Measurements from ENCODE around the gene HDGFL3. TPM values are rescaled to one million over a fixed set of nuclear protein-coding genes. Genes with fewer than 3 reads are reported as not detected.

HDGFL3 gene
- total RNA-seq, 5 donors from 2014 or later (not counting 1 experiment from before 2014, with no cell fraction given), result 3.7 to 13.4 (median 9.9) TPM

- Histone ChIP-seq H3K4me3 (ENCODE audit: control insufficient read depth in 1 of 2, extremely low read depth in 1 of 2, low read length in 1 of 2) (no peak overlapping the region), H3K27ac (ENCODE audit: low read length) (no peak overlapping the region), H3K4me1 (ENCODE audit: control insufficient read depth in 1 of 2, extremely low read depth in 1 of 2, insufficient read depth in 2 of 2, low read length in 2 of 2) (peaks cover 0 to 14% of the 10 kb centered on the region in 2 experiments), H3K36me3 (ENCODE audit: control insufficient read depth in 2 of 2, extremely low read depth in 1 of 2, insufficient read depth in 1 of 2, low read length in 1 of 2) (no peaks in the 10 kb centered on the region), H3K27me3 (replicated peaks in 1 of 2; ENCODE audit: control insufficient read depth in 2 of 2, extremely low read depth in 1 of 2, insufficient read depth in 2 of 2, low read length in 1 of 2) (peaks cover 0 to 45% of the 10 kb centered on the region in 2 experiments), H3K9me3 (no peaks in the 10 kb centered on the region)
- no peak for DNase-seq
- Mint-ChIP-seq H3K27me3 (peaks cover 43 to 44% of the 10 kb centered on the region in 2 donors), H3K36me3 (no peaks in the 10 kb centered on the region), H3K4me1 (peaks cover 14 to 23% (median 20%) of the 10 kb centered on the region in 3 donors), H3K27ac (no peak overlapping the region), H3K9me3 (no peaks in the 10 kb centered on the region), H3K4me3 (no peak overlapping the region)
- no CpG with 5 or more reads among the region's 3 CpGs for WGBS (ENCODE audit: insufficient coverage)
- ChIA-PET POLR2A (no interaction called here), CTCF (no interaction called here)
- ATAC-seq (replicated peaks in 1 of 4), result no peak
These were observed 97.2 kb downstream of the HDGFL3 start for GRCh38 chr15:83110381-83110780.

DNA sequence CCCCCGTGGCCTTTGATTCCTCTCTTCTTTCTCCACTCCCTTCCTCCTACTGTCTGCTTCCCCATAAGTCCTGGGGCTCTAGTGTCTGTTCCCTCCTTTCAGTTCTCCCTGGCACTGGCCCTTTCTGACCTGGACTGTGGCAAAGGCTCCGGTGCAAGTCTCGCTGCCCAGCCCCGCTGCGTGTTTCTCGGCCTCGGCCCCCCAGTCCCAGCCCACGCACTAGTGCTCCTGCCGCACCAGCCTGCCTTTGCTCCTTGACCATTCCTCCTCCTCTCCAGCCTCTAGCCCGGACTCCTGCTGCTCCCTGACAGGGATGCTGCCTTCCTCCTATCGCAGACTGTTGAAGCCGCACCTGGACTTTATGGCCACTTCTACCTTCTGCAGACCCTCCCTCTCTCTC lies 98.1 kb downstream of the HDGFL3 start:
- H3K4me1 ChIP-seq (ENCODE audit: control insufficient read depth in 1 of 2, extremely low read depth in 1 of 2, insufficient read depth in 2 of 2, low read length in 2 of 2), result peaks cover 0 to 14% of the 10 kb centered on the region in 2 experiments
- Mint-ChIP-seq H3K27ac (no peak overlapping the region), H3K36me3 (no peaks in the 10 kb centered on the region), H3K27me3 (peaks cover 48 to 49% of the 10 kb centered on the region in 2 donors), H3K4me1 (peaks cover 14 to 24% (median 20%) of the 10 kb centered on the region in 3 donors), H3K4me3 (peak overlapping the region in 1 of 3 donors; percentile 80), H3K9me3 (no peaks in the 10 kb centered on the region)
- no peaks in the 10 kb centered on the region for H3K9me3 ChIP-seq
- H3K27me3 ChIP-seq (replicated peaks in 1 of 2; ENCODE audit: control insufficient read depth in 2 of 2, extremely low read depth in 1 of 2, insufficient read depth in 2 of 2, low read length in 1 of 2), result peaks cover 0 to 50% of the 10 kb centered on the region in 2 experiments
- CTCF ChIA-PET, result no interaction called here
- POLR2A ChIA-PET, result no interaction called here
- DNase-seq, result no peak
- no peak overlapping the region for H3K4me3 ChIP-seq (ENCODE audit: control insufficient read depth in 1 of 2, extremely low read depth in 1 of 2, low read length in 1 of 2)
- no peaks in the 10 kb centered on the region for H3K36me3 ChIP-seq (ENCODE audit: control insufficient read depth in 2 of 2, extremely low read depth in 1 of 2, insufficient read depth in 1 of 2, low read length in 1 of 2)
- WGBS (ENCODE audit: insufficient coverage), result 83% methylated on average over 12 of the region's 12 CpGs
- ATAC-seq (replicated peaks in 1 of 4), result no peak
- no peak overlapping the region for H3K27ac ChIP-seq (ENCODE audit: low read length)

GRCh38 chr15:83108266-83109219 lies 99.1 kb downstream of the HDGFL3 start:
- ChIA-PET CTCF (no interaction called here), POLR2A (no interaction called here)
- Mint-ChIP-seq H3K4me3 (peak overlapping the region; percentile 63 to 81 (median 80)), H3K4me1 (peaks cover 14 to 24% (median 20%) of the 10 kb centered on the region in 3 donors), H3K27ac (peak overlapping the region in 1 of 2 donors; percentile 30), H3K9me3 (no peaks in the 10 kb centered on the region), H3K27me3 (peaks cover 57 to 58% of the 10 kb centered on the region in 2 donors), H3K36me3 (no peaks in the 10 kb centered on the region)
- DNase-seq (peak in 12 of 35 experiments; percentile 6 to 51 (median 12)), ATAC-seq (replicated peaks in 1 of 4) (peak; percentile 38 to 69 (median 48))
- Histone ChIP-seq H3K4me1 (ENCODE audit: control insufficient read depth in 1 of 2, extremely low read depth in 1 of 2, insufficient read depth in 2 of 2, low read length in 2 of 2) (peaks cover 0 to 14% of the 10 kb centered on the region in 2 experiments), H3K4me3 (ENCODE audit: control insufficient read depth in 1 of 2, extremely low read depth in 1 of 2, low read length in 1 of 2) (peak overlapping the region; percentile 18 to 66), H3K9me3 (no peaks in the 10 kb centered on the region), H3K36me3 (ENCODE audit: control insufficient read depth in 2 of 2, extremely low read depth in 1 of 2, insufficient read depth in 1 of 2, low read length in 1 of 2) (no peaks in the 10 kb centered on the region), H3K27me3 (replicated peaks in 1 of 2; ENCODE audit: control insufficient read depth in 2 of 2, extremely low read depth in 1 of 2, insufficient read depth in 2 of 2, low read length in 1 of 2) (peaks cover 0 to 54% of the 10 kb centered on the region in 2 experiments), H3K27ac (ENCODE audit: low read length) (no peak overlapping the region)
- WGBS (ENCODE audit: insufficient coverage), result 15% methylated on average over 13 of the region's 21 CpGs

DNA sequence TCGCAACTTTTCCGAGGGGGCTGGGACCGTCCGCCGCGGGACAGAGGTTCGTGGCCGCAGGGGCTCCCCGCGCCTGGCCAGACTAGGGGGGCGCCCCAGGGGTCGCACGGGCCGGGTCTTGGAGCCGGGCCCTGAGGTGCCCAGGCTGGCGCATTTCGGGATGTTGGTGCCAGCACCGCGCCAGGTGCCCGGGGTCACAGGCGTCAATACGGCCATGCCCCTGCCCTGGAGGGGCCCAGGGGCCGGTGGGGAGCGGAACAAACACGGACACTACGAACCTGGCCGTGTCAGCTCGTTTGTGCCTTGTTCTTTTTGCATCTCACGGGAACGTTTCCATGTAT lies 99.8 kb downstream of the HDGFL3 start:
- ATAC-seq (replicated peaks in 1 of 4), result peak in 1 of 4 experiments; percentile 39
- WGBS (ENCODE audit: insufficient coverage), result 4% methylated on average over 26 of the region's 30 CpGs
- Histone ChIP-seq H3K9me3 (no peaks in the 10 kb centered on the region), H3K27me3 (replicated peaks in 1 of 2; ENCODE audit: control insufficient read depth in 2 of 2, extremely low read depth in 1 of 2, insufficient read depth in 2 of 2, low read length in 1 of 2) (peaks cover 0 to 58% of the 10 kb centered on the region in 2 experiments), H3K4me1 (ENCODE audit: control insufficient read depth in 1 of 2, extremely low read depth in 1 of 2, insufficient read depth in 2 of 2, low read length in 2 of 2) (peaks cover 0 to 14% of the 10 kb centered on the region in 2 experiments), H3K36me3 (ENCODE audit: control insufficient read depth in 2 of 2, extremely low read depth in 1 of 2, insufficient read depth in 1 of 2, low read length in 1 of 2) (no peaks in the 10 kb centered on the region), H3K4me3 (ENCODE audit: control insufficient read depth in 1 of 2, extremely low read depth in 1 of 2, low read length in 1 of 2) (peak overlapping the region; percentile 18 to 66), H3K27ac (ENCODE audit: low read length) (no peak overlapping the region)
- Mint-ChIP-seq H3K4me3 (peak overlapping the region; percentile 63 to 81 (median 80)), H3K27ac (peak overlapping the region in 1 of 2 donors; percentile 30), H3K4me1 (peaks cover 14 to 24% (median 20%) of the 10 kb centered on the region in 3 donors), H3K36me3 (no peaks in the 10 kb centered on the region), H3K27me3 (peaks cover 58% of the 10 kb centered on the region in 2 donors), H3K9me3 (no peaks in the 10 kb centered on the region)
- POLR2A ChIA-PET, result no interaction called here
- CTCF ChIA-PET, result no interaction called here
- no peak for DNase-seq

DNA sequence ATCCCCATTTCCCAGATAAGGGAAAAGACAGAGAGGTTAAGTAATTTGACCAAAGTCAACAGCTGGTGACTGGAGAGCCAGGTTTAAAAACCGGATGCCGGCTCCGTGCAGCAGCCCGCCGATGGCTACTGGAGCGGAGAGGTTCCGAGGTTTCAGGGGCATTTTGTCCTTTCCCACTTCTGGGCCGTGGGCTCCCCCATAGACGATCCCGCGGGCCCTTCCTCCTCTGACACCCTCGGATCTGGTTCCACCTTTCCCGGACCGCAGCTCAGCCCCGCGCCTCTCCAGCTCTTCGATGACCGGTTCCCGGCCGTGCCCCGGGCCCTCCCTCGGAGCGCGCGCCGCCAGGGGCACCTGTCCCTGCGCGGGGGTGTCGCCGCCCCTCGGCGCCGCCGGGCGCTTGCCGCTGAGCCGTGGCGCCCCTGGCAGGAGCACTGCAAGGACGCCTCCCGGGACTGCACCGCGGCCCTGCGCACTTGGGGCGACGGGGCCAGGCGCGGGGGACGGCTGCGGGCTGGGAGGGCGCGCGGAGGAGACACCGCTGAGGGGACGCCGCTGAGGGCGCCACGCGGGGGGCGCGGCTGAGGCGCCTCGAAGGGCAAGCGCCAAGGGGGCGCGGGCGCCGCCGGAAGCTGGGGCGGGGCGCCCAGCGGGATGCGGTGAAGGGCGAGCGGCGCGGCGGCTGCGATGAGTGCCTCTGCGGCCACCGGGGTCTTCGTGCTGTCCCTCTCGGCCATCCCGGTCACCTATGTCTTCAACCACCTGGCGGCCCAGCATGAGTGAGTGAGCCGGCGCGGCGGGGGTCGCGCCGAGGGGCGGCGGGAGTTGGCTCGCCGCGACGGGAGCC lies 100.4 kb downstream of the HDGFL3 start, which contains the start of gene TM6SF1:
TSS of gene TM6SF1 (plus strand) at position 652 of the 847 bp plus-strand sequence. CDS start at position 688, 36 bp downstream.
- Histone ChIP-seq H3K9me3 (no peaks in the 10 kb centered on the region), H3K4me3 (ENCODE audit: control insufficient read depth in 1 of 2, extremely low read depth in 1 of 2, low read length in 1 of 2) (peak within 1 kb of the TSS; percentile 18 to 66), H3K27ac (ENCODE audit: low read length) (no peak within 1 kb of the TSS), H3K36me3 (ENCODE audit: control insufficient read depth in 2 of 2, extremely low read depth in 1 of 2, insufficient read depth in 1 of 2, low read length in 1 of 2) (no peaks in the 10 kb centered on the region), H3K27me3 (replicated peaks in 1 of 2; ENCODE audit: control insufficient read depth in 2 of 2, extremely low read depth in 1 of 2, insufficient read depth in 2 of 2, low read length in 1 of 2) (peaks cover 0 to 58% of the 10 kb centered on the region in 2 experiments), H3K4me1 (ENCODE audit: control insufficient read depth in 1 of 2, extremely low read depth in 1 of 2, insufficient read depth in 2 of 2, low read length in 2 of 2) (peaks cover 0 to 14% of the 10 kb centered on the region in 2 experiments)
- ChIA-PET POLR2A (no interaction called here), CTCF (no interaction called here)
- H3K9me3 Mint-ChIP-seq, result no peaks in the 10 kb centered on the region
- DNase-seq, result peak in 8 of 35 experiments; percentile 1 to 17 (median 7)
- WGBS (ENCODE audit: insufficient coverage), result 2% methylated on average over 97 of the region's 97 CpGs
- peak within 1 kb of the TSS in 1 of 2 donors; percentile 30 for H3K27ac Mint-ChIP-seq
- H3K36me3 Mint-ChIP-seq, result no peaks in the 10 kb centered on the region
- ATAC-seq (replicated peaks in 1 of 4), result peak; percentile 42 to 69 (median 62)
- peak within 1 kb of the TSS; percentile 66 to 81 (median 80) for H3K4me3 Mint-ChIP-seq
- peaks cover 57 to 58% of the 10 kb centered on the region in 2 donors for H3K27me3 Mint-ChIP-seq
- H3K4me1 Mint-ChIP-seq, result peaks cover 14 to 24% (median 20%) of the 10 kb centered on the region in 3 donors

- ChIA-PET CTCF (no interaction called here), POLR2A (no interaction called here)
- Mint-ChIP-seq H3K9me3 (no peaks in the 10 kb centered on the region), H3K4me3 (peak overlapping the region in 2 of 3 donors; percentile 1 to 50), H3K27ac (no peak overlapping the region), H3K36me3 (no peaks in the 10 kb centered on the region), H3K27me3 (peaks cover 48 to 58% of the 10 kb centered on the region in 2 donors), H3K4me1 (peaks cover 14 to 24% (median 20%) of the 10 kb centered on the region in 3 donors)
- ATAC-seq (replicated peaks in 1 of 4) (no peak), DNase-seq (no peak)
- Histone ChIP-seq H3K36me3 (ENCODE audit: control insufficient read depth in 2 of 2, extremely low read depth in 1 of 2, insufficient read depth in 1 of 2, low read length in 1 of 2) (no peaks in the 10 kb centered on the region), H3K4me1 (ENCODE audit: control insufficient read depth in 1 of 2, extremely low read depth in 1 of 2, insufficient read depth in 2 of 2, low read length in 2 of 2) (peaks cover 0 to 14% of the 10 kb centered on the region in 2 experiments), H3K27me3 (replicated peaks in 1 of 2; ENCODE audit: control insufficient read depth in 2 of 2, extremely low read depth in 1 of 2, insufficient read depth in 2 of 2, low read length in 1 of 2) (peaks cover 0 to 53% of the 10 kb centered on the region in 2 experiments), H3K9me3 (no peaks in the 10 kb centered on the region), H3K4me3 (ENCODE audit: control insufficient read depth in 1 of 2, extremely low read depth in 1 of 2, low read length in 1 of 2) (no peak overlapping the region), H3K27ac (ENCODE audit: low read length) (no peak overlapping the region)
- WGBS (ENCODE audit: insufficient coverage), result 57% methylated on average over 1 of the region's 1 CpG
These were observed 102.2 kb downstream of the HDGFL3 start for GRCh38 chr15:83105440-83105839.

Measured in T-cell (primary cell).